T47D (cell line): Measurements from ENCODE around the gene CD52.

Experiments
- DNase-seq, 2 experiments: peaks; one replicate each; pipeline versions ENCODE4 v3.0.0 to v3.0.0-alpha.2; 2011 to 2012; ENCODE audit warnings: low read depth in 1 of 2, low spot score in 1 of 2
- JUND ChIP-seq: IDR thresholded peaks from 2 replicates; pipeline ENCODE4 v1.6.1; 2012; ENCODE audit warnings: low read depth
- in situ Hi-C: cut with HindIII; loops from 2 replicates; pipeline ENCODE4 v1.10.0; 2016; ENCODE audit warnings: low sequenced_read_pairs, low pct_unique_long_range_greater_than_20kb

The CD52 gene

DNA sequence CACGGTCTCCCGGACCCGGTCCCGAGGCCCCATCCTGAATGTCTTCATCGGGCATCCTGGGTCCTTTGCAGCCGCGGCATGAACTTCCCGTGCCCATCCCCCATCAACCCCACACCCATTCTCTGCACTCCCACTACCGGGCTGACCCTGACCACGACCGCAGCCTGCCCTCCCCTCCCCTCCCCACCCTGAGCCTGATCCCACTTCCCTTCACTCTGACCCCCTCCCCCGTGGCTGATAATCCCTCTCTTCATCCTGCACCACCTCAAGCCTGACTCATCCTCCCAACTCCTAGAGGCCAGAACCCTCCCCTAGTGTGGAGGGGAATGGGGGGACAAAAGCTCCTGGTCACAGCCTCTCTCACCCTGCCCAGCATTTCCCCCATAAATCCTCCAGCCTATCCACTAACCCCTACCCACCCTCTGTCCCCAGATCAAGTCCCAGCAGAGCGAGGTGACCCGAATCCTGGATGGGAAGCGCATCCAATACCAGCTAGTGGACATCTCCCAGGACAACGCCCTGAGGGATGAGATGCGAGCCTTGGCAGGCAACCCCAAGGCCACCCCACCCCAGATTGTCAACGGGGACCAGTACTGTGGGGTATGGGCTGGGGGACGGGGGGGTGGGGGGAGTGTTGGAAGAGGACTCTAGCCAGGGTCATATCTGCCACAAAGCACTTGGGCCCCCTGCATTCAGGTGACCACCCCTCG, 37.3 kb upstream of the CD52 start:
- no peak for TF ChIP-seq JUND
- in situ Hi-C loops, result no loop called here
- no peak for DNase-seq

DNA sequence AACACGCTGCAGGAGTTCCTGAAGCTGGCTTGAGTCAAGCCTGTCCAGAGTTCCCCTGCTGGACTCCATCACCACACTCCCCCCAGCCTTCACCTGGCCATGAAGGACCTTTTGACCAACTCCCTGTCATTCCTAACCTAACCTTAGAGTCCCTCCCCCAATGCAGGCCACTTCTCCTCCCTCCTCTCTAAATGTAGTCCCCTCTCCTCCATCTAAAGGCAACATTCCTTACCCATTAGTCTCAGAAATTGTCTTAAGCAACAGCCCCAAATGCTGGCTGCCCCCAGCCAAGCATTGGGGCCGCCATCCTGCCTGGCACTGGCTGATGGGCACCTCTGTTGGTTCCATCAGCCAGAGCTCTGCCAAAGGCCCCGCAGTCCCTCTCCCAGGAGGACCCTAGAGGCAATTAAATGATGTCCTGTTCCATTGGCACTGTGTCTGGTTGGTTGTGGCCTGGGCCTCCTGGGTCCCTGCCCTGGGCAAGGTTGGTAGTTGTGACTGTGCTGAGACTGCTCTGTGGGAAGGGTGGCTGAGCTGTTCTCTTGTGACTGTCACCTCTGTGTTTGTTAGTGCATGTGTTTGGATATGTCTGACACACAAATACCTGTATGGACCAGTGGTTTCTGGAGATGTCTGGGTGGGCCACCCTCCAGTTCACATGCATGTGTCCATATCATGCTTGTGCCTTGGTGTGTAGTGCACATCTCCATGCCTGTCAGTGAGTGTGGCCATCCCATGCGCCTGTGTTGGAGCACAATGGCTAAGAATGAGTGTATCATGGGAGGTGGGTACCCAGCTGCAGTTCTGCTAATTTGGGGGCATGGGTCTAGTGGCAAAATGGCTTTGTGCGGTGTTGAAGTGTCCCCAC, 36.4 kb upstream of the CD52 start:
- no peak for DNase-seq
- TF ChIP-seq JUND, result no peak
- in situ Hi-C loops, result no loop called here

DNA sequence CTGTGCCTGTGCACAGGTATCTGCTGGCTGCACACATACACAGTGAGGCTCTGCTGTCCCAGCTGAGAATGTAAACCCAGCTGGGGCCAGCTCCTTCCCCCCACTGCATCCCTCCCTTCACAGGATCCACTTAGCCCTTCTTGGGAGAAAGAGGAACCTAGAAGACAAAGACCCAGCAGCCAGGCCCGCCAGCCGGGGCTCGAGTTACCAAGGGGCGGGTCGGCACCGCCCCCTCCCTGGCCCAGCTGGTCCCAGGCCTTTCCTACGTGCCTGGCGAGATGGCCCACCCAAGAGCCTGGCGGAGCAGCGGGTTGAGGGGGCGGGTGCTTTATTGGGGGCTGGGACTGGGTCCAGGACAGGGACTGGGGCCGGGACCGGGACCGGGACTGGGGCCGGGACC, 35.8 kb upstream of the CD52 start:
- DNase-seq, result no peak
- no peak for TF ChIP-seq JUND
- in situ Hi-C loops, result no loop called here

DNA sequence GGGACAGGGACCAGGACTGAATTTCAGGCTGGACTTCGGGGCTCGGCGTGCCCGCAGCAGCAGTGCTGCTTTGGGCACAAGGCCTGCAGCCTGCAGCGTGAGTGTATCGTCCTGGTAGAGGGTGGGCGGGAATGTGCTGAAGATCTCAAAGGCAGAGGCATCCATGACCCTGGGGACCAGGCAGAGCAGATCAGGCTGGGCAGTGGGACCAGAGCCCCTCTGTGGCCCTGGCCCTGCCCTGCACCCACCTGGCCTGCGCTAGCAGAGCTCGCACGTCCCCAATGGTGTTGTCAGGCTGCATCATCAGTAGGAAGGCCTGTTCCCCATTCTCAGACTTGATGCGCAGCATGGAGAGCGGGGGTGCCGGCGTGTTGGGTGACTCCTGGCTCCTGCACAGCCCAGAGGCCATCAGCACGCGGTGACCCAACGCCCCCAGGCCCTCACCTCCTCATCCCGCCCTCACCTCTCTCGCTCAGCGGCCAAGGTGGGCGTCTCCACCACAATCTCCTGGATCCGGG, 35.3 kb upstream of the CD52 start:
- no peak for DNase-seq
- TF ChIP-seq JUND, result no peak
- in situ Hi-C loops, result no loop called here

DNA sequence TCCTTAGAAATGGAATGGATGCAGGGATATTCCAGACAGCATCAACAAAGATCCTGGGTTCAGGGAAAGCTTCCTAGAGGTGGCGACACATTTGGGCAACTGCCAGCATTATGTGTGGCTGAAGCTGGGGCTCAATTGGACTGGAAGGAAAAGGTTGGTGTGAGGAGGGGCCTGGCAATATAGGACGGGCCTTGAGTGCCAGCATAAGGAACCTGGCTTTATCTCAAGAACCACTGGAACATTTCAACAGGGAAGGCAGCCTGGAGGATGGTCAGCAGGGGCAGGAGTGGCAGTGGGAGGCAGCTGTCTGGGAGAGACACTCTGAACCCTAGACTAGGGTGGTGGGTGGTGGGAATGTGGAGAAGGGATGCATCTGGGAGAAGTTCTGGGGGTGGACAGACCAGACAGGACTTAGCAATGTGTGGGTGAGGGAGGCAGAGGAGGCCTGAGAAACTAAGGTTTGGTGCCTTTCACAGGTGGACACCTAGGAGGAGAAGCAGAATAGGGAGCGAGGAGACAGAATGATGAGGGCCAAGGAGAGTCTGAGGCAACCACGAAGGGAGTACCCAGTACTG, 34.4 kb upstream of the CD52 start:
- TF ChIP-seq JUND, result no peak
- no peak for DNase-seq
- in situ Hi-C loops, result no loop called here

DNA sequence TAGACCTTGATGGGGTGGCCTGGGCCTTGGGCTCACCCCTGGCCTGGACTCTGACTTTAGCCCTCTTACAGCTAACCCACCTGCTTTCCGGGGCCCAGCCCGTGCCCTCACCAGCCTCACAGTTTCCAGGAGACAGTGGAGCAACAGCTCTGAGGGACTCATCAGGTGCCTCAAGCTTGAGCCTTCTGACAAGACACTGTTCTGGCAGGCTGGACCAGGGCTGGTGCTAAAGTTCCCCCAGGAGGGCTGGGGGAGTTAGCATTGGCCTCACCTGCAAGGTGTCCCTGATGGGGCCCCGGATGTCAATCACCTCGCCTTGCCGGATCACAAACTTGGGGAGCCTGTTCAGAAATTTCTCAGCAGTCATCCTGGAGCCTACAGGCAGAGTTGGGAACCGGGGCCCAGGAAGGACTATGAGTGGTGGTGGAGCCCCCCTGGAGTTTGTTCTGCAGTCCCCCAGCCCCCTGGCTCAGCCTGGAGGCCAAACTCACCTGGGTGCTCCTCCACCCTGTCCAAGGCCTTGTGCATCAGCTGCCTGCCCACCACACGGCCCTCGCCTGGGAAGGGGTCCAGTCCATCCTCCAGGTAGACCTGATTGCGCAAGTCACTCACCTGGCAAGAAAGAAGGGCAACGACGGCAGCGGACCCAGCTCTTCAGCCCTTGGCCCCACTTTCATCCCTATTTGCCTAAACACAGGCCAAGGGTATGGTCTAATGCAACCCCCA, 33.7 kb upstream of the CD52 start:
- DNase-seq, result no peak
- TF ChIP-seq JUND, result no peak
- in situ Hi-C loops, result no loop called here

DNA sequence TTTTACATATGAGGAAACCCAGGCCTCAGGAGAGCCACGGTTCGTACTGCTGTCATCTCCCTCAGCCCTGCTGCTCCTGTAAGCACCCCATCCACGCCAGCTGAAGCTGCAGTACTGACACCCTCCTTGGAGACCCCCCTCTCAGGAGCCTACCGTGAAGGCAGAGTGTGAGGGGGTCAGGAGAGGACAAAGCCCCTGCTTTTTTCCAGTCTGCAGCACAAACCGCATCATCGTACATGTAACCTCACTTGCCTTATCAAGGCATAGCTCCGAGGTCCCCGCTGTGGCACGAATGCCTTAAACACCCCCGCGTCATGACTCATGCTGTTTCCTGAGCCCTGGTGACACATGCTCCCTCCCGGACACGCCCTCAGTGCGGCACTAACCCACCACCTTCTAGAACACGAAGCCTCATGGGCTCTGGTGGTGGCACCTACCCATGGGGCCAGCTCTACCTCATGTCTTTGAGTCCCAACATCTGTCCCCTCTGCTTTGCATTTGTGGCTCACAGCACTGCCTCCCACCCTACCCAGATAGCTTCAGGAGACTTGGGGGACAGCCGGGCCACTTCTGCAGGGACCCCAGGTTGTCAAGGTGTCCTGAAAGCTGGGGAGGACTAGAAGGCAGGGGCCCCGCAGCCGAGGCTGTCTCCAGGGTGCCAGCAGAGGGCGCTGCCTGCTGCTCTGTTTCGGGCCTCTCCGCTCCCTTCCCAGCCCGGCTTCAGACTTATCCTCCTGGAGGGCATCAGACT, 33.0 kb upstream of the CD52 start:
- in situ Hi-C loops, result no loop called here
- no peak for TF ChIP-seq JUND
- DNase-seq, result peak; percentile 50 to 56

DNA sequence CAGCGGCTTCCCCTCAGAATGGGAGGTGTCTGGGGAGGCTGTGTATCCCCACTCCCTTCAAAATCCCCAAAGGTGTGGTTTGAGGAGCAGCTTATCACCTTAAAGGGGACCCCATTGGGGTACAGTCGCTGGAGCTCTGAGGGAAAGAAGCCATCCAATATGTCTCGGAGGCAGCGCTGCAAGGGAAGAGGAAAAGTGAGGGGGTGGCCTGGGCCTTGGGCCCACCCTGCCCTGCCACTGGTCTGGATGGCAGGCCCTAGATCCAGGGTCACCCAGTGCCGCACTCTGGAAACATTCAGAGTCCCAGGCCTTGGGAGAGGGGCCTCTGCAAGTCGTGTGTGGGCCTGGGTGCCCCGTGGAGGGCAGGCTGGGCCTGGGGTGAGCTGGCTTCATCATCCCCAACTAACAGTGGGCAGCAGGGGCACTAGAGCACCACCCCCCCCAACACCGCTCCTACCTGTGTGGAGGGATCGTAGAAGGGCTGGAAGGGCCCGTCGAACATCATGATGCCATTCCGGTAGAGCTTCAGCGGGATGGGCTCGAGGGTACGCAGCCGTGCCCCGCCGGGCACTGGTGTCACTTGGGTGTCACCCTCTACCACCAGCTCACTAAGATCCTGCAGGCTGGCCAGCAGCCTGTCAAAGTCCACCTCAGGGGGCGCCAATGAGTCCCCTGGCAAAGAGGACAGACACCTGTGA, 32.2 kb upstream of the CD52 start:
- no peak for TF ChIP-seq JUND
- DNase-seq, result peak in 1 of 2 experiments; percentile 61
- in situ Hi-C loops, result no loop called here

DNA sequence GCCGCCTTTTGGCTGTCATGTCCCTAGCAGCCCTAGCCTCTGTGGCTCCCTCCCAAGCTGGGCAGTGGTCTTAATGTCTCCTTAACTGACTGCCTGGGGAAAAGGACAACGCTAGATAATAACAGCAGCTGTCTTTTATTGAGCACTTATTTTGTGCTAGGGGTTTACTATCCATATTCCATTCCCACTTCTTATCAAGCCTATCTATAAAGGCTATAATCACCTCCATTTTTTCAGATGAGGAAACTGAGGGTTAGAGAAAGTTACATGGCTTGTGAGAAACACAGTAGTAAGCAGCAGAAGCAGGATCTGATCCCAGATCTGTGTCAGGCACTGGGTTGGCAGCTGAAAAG, 31.7 kb upstream of the CD52 start:
- no peak for DNase-seq
- in situ Hi-C loops, result no loop called here
- TF ChIP-seq JUND, result no peak

DNA sequence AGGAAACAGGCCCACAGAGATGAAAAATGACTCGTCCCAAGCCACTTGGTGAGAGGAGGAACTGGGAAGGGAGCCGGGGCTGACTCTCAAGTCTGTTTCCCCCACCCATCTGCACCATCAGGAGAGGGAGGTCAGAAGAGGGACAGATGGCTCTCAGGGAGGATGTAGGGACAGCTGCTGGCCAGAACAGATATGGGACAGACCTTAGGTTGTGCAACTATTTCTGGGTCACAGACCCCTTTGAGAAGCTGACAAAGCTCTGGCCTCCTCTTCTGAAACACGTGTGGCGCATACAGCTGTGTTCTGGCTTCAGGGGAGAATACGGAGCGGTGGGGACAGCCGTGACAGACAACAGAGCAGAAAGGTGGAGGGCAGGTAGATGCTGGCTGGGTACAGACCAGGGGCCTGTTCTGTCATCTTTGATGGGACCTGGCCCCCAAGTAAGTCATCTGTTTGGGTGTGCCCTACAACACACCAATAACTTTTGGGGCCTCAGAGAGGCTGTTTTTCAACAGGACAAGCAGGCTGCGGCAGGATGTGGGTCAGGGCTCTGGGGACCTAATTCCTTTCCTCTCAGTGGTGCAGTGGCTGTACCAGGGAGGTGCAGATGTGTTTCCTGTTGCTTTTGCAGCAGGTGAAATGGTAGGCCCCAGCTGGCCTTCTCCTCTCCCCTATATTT, 30.6 kb upstream of the CD52 start:
- in situ Hi-C loops, result no loop called here
- TF ChIP-seq JUND, result no peak
- DNase-seq, result no peak

DNA sequence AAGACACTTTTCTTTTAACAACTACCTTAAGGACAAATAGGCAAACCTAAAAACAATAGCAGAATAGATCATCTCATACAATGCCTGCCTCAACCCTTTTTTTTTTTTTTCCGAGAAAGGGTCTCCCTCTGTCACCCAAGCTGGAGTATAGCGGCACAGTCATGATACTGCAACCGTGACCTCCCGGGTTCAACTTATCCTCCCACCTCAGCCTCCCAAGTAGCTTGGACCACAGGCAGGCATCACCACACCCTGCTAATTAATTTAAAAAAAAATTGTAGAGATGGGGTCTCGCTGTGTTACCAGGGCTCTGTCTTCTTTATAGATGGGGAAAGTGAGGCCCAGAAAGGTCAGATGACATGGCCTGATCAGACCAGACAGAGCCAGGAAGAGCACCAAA, 29.9 kb upstream of the CD52 start:
- in situ Hi-C loops, result no loop called here
- no peak for DNase-seq
- no peak for TF ChIP-seq JUND
